Breast epithelium (tissue), 4 donors: ENCODE results near the gene NTN5. TPM values are rescaled to one million over a fixed set of nuclear protein-coding genes. Genes with fewer than 3 reads are reported as not detected.
"Not testable (repeated sequence)": the region's sequence is repeated elsewhere in the genome, so short reads cannot be mapped to it uniquely, and the experiment has no call there.

ENCODE experiments used
- DNase-seq, 2 donors: peaks; one replicate each; pipeline ENCODE4 v3.0.0-alpha.2; 2019; ENCODE audit warnings: low spot score in 2 of 2
- H3K27ac ChIP-seq, 2 donors: fragments of 200-600 bp; sonication (generic) in 1 of 2; one replicate each; pipeline ENCODE4 v1.5.1; 2016 to 2019; ENCODE audit warnings: mild to moderate bottlenecking in 1 of 2
- H3K27me3 ChIP-seq, 2 donors: fragments of 200-600 bp; sonication (generic) in 1 of 2; one replicate each; pipeline versions ENCODE4 v1.5.1 to v1.6.0; 2017 to 2019; ENCODE audit warnings: control low read depth in 1 of 2, mild to moderate bottlenecking in 1 of 2
- H3K36me3 ChIP-seq: fragments of 200-600 bp; one replicate; pipeline ENCODE4 v1.5.1; 2019
- H3K4me1 ChIP-seq, 2 donors: fragments of 200-600 bp; sonication (generic); one replicate each; pipeline ENCODE4 v1.5.1; 2016 to 2019; ENCODE audit warnings: control low read depth in 1 of 2
- H3K4me3 ChIP-seq, 3 donors: fragments of 200-600 bp; sonication (generic); 1 replicate in 2 of 3; 2 replicates in 1 of 3; pipeline ENCODE4 v1.5.1; 2016 to 2019; ENCODE audit warnings: mild to moderate bottlenecking in 3 of 3, moderate library complexity in 2 of 3
- H3K9me3 ChIP-seq, 2 donors: fragments of 200-600 bp; sonication (generic) in 1 of 2; one replicate each; pipeline ENCODE4 v1.5.1; 2016 to 2019; ENCODE audit warnings: control low read depth in 1 of 2
- POLR2A ChIP-seq: fragments of 450-650 bp; IDR thresholded peaks from one replicate; pipeline ENCODE4 v1.6.1; 2016; ENCODE audit warnings: antibody characterized with exemption, mild to moderate bottlenecking, moderate library complexity
- POLR2AphosphoS5 ChIP-seq, 3 donors: sonication (generic); formaldehyde crosslinking; IDR thresholded peaks; one replicate each; pipeline ENCODE4 v1.6.1; 2017; ENCODE audit warnings: antibody characterized with exemption in 3 of 3
- intact Hi-C: fragments of 100-400 bp; cut with DNase I; formaldehyde crosslinking; loops from one replicate; pipeline ENCODE4 v1.15.1; 2023; ENCODE audit warnings: low total_unique reads
- total RNA-seq, 3 donors: library from RNA; depleted of rRNA; stranded (reverse); fragments of >200 nt; gene quantifications; one replicate each; pipeline ENCODE4 v1.1.0, GENCODE V29; 2016
- TF ChIP-seq, protein P1 (sequence below), 3 donors: fragments of 450-650 bp; IDR thresholded peaks; one replicate each; pipeline ENCODE4 v1.5.1; 2016 to 2017; ENCODE audit warnings: antibody characterized with exemption in 3 of 3, mild to moderate bottlenecking in 3 of 3, moderate library complexity in 3 of 3

Gene NTN5
- total RNA-seq, 3 donors from 2014 or later = 0.64 to 2.9 (median 2.6) TPM

DNA sequence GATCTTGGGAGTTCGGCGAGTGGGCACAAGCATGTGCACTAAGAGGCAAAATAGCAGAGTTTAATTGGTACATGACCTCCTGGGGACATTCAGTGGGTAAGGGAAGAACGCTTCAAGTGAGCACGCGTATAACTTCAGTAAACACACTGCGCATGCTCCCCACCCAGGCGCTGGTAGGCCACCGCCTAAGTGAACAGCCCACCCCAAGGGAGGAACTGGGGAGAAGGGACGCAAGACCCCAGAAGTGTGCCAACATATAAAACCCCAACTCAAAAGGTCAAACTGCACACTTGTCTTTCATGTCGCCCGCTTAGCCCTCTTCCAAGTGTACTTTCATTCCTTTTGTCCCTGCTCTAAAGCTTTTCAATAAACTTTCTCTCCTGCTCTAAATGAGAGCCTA, 10.5 kb upstream of the NTN5 start:
- H3K27ac ChIP-seq = no peak overlapping the region
- H3K4me1 ChIP-seq = no peaks in the 10 kb centered on the region
- intact Hi-C loops = no loop called here
- TF ChIP-seq, protein P1, sequence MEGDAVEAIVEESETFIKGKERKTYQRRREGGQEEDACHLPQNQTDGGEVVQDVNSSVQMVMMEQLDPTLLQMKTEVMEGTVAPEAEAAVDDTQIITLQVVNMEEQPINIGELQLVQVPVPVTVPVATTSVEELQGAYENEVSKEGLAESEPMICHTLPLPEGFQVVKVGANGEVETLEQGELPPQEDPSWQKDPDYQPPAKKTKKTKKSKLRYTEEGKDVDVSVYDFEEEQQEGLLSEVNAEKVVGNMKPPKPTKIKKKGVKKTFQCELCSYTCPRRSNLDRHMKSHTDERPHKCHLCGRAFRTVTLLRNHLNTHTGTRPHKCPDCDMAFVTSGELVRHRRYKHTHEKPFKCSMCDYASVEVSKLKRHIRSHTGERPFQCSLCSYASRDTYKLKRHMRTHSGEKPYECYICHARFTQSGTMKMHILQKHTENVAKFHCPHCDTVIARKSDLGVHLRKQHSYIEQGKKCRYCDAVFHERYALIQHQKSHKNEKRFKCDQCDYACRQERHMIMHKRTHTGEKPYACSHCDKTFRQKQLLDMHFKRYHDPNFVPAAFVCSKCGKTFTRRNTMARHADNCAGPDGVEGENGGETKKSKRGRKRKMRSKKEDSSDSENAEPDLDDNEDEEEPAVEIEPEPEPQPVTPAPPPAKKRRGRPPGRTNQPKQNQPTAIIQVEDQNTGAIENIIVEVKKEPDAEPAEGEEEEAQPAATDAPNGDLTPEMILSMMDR (IDR thresholded peaks at IDR 0.05) = no peak
- TF ChIP-seq POLR2A (no peak), POLR2AphosphoS5 (IDR thresholded peaks at IDR 0.05) (no peak)
- H3K4me3 ChIP-seq = no peak overlapping the region
- H3K27me3 ChIP-seq = no peaks in the 10 kb centered on the region
- H3K36me3 ChIP-seq = no peaks in the 10 kb centered on the region
- DNase-seq = no peak
- no peaks in the 10 kb centered on the region for H3K9me3 ChIP-seq

- no peak for DNase-seq
- H3K36me3 ChIP-seq = no peaks in the 10 kb centered on the region
- TF ChIP-seq POLR2AphosphoS5 (IDR thresholded peaks at IDR 0.05) (no peak), POLR2A (no peak)
- TF ChIP-seq, protein P1 (IDR thresholded peaks at IDR 0.05) = no peak
- no peak overlapping the region for H3K4me3 ChIP-seq
- no peaks in the 10 kb centered on the region for H3K9me3 ChIP-seq
- intact Hi-C loops = no loop called here
- no peaks in the 10 kb centered on the region for H3K27me3 ChIP-seq
- no peak overlapping the region for H3K27ac ChIP-seq
- H3K4me1 ChIP-seq = no peaks in the 10 kb centered on the region
Measured at GRCh38 chr19:48681127-48681470, 8.3 kb upstream of the NTN5 start.

GRCh38 chr19:48680436-48681126, 7.8 kb upstream of the NTN5 start:
- intact Hi-C loops = no loop called here
- no peak overlapping the region for H3K4me3 ChIP-seq
- TF ChIP-seq, protein P1 (IDR thresholded peaks at IDR 0.05) = no peak
- TF ChIP-seq POLR2A = no peak
- no peak for TF ChIP-seq POLR2AphosphoS5 (IDR thresholded peaks at IDR 0.05)
- peaks cover 0 to 2% of the 10 kb centered on the region in 2 donors for H3K4me1 ChIP-seq
- no peak overlapping the region for H3K27ac ChIP-seq
- DNase-seq = no peak
- no peaks in the 10 kb centered on the region for H3K9me3 ChIP-seq
- no peaks in the 10 kb centered on the region for H3K27me3 ChIP-seq
- no peaks in the 10 kb centered on the region for H3K36me3 ChIP-seq

- not testable (repeated sequence) for H3K27ac ChIP-seq
Measured at GRCh38 chr19:48680006-48680405, 7.2 kb upstream of the NTN5 start.

GRCh38 chr19:48678201-48678600, 5.4 kb upstream of the NTN5 start:
- no peaks in the 10 kb centered on the region for H3K9me3 ChIP-seq
- H3K4me1 ChIP-seq = peaks cover 0 to 7% of the 10 kb centered on the region in 2 donors
- no peak for TF ChIP-seq POLR2A
- no peak for TF ChIP-seq POLR2AphosphoS5 (IDR thresholded peaks at IDR 0.05)
- TF ChIP-seq, protein P1 (IDR thresholded peaks at IDR 0.05) = no peak
- no peaks in the 10 kb centered on the region for H3K36me3 ChIP-seq
- intact Hi-C loops = no loop called here
- no peak overlapping the region for H3K4me3 ChIP-seq
- no peak overlapping the region for H3K27ac ChIP-seq
- H3K27me3 ChIP-seq = no peaks in the 10 kb centered on the region
- no peak for DNase-seq

More at GRCh38 chr19:48680006-48680405, 7.2 kb upstream of the NTN5 start:
- H3K9me3 ChIP-seq, H3K36me3 ChIP-seq, H3K4me1 ChIP-seq, intact Hi-C loops, H3K4me3 ChIP-seq, DNase-seq, H3K27me3 ChIP-seq: not testable (repeated sequence)
